Measurements from ENCODE around the gene TMEM272. TPM values are rescaled to one million over a fixed set of nuclear protein-coding genes. Genes with fewer than 3 reads are reported as not detected.
"Not testable (repeated sequence)": the region's sequence is repeated elsewhere in the genome, so short reads cannot be mapped to it uniquely, and the experiment has no call there.

The TMEM272 gene
- total RNA-seq, 2 experiments from 2014 or later = 0.23 to 0.29 TPM

- not testable (repeated sequence) for DNase-seq; H3K9me3 Mint-ChIP-seq (ENCODE audit: insufficient read depth); H3K27me3 Mint-ChIP-seq (ENCODE audit: low read depth); ATAC-seq; H3K36me3 Mint-ChIP-seq (ENCODE audit: low read depth)
- peak overlapping the region; percentile 82 for H3K27ac Mint-ChIP-seq
- peaks cover 82% of the 10 kb centered on the region for H3K4me1 Mint-ChIP-seq (ENCODE audit: low read depth)
- POLR2A ChIA-PET = interaction anchor here (1.0 to 1.1 kb wide), 2 partner anchors 19 to 372 kb away, joined by 3 to 5 read pairs; partner anchors contain the start of gene INTS6
- H3K4me3 Mint-ChIP-seq = peak overlapping the region; percentile 60
- CTCF ChIA-PET = interaction anchor here (0.9 to 9.4 kb wide), 4 partner anchors 11 to 302 kb away, joined by 6 to 175 read pairs (median 9); partner anchors contain the start of gene TMEM272
Observed at GRCh38 chr13:51824712-51825111, 20.3 kb downstream of the TMEM272 start.

DNA sequence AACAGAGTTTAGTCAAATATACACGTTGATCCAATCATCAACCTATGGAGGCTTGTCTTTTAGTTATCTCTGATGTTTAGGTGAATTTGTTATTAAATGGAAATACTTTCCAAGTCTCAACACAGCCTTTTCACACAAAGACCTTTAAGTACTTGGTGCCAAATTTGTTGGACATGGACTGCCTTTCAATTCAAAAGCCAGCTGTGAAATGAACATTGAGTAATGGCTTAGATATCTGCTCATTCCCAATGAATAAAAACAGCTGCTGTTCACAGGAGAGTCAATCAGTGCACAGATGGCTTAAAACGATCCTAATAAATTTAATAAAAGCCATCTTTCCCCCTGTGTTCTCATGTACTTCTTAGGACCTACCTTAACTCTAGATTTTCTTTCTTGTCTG, 21.1 kb downstream of the TMEM272 start:
- DNase-seq = no peak
- H3K4me3 Mint-ChIP-seq = peak overlapping the region; percentile 60
- ChIA-PET CTCF (interaction anchor here (6.7 to 9.4 kb wide), 2 partner anchors 8 to 10 kb away, joined by 71 to 175 read pairs; no protein-coding TSS in a partner anchor), POLR2A (no interaction called here)
- H3K27me3 Mint-ChIP-seq (ENCODE audit: low read depth) = no peaks in the 10 kb centered on the region
- no peak for ATAC-seq
- H3K9me3 Mint-ChIP-seq (ENCODE audit: insufficient read depth) = no peaks in the 10 kb centered on the region
- H3K4me1 Mint-ChIP-seq (ENCODE audit: low read depth) = peaks cover 90% of the 10 kb centered on the region
- peak overlapping the region; percentile 16 for H3K27ac Mint-ChIP-seq
- no peaks in the 10 kb centered on the region for H3K36me3 Mint-ChIP-seq (ENCODE audit: low read depth)

GRCh38 chr13:51823359-51823758, 21.6 kb downstream of the TMEM272 start:
- Mint-ChIP-seq H3K4me3 (no peak overlapping the region), H3K36me3 (ENCODE audit: low read depth) (no peaks in the 10 kb centered on the region), H3K27me3 (ENCODE audit: low read depth) (no peaks in the 10 kb centered on the region), H3K27ac (no peak overlapping the region), H3K9me3 (ENCODE audit: insufficient read depth) (no peaks in the 10 kb centered on the region), H3K4me1 (ENCODE audit: low read depth) (peaks cover 94% of the 10 kb centered on the region)
- DNase-seq = no peak
- ChIA-PET CTCF (interaction anchor here (0.7 to 9.4 kb wide), 3 partner anchors 9 to 371 kb away, joined by 3 to 175 read pairs (median 71); no protein-coding TSS in a partner anchor), POLR2A (interaction anchor here (1.0 kb wide), 1 partner anchor 18 kb away, joined by 3 read pairs; no protein-coding TSS in a partner anchor)
- no peak for ATAC-seq

GRCh38 chr13:51822106-51822815, 22.7 kb downstream of the TMEM272 start:
- H3K36me3 Mint-ChIP-seq (ENCODE audit: low read depth) = no peaks in the 10 kb centered on the region
- peaks cover 93% of the 10 kb centered on the region for H3K4me1 Mint-ChIP-seq (ENCODE audit: low read depth)
- H3K4me3 Mint-ChIP-seq = peak overlapping the region; percentile 48
- ATAC-seq (peak; percentile 23), DNase-seq (no peak)
- ChIA-PET CTCF (interaction anchor here (0.7 to 9.4 kb wide), 9 partner anchors 8 to 372 kb away, joined by 3 to 175 read pairs (median 3); no protein-coding TSS in a partner anchor), POLR2A (interaction anchor here (1.0 to 1.3 kb wide), 3 partner anchors 12 to 369 kb away, joined by 3 to 6 read pairs (median 3); partner anchors contain the start of gene INTS6)
- H3K27ac Mint-ChIP-seq = peak overlapping the region; percentile 78
- no peaks in the 10 kb centered on the region for H3K27me3 Mint-ChIP-seq (ENCODE audit: low read depth)
- H3K9me3 Mint-ChIP-seq (ENCODE audit: insufficient read depth) = no peaks in the 10 kb centered on the region

DNA sequence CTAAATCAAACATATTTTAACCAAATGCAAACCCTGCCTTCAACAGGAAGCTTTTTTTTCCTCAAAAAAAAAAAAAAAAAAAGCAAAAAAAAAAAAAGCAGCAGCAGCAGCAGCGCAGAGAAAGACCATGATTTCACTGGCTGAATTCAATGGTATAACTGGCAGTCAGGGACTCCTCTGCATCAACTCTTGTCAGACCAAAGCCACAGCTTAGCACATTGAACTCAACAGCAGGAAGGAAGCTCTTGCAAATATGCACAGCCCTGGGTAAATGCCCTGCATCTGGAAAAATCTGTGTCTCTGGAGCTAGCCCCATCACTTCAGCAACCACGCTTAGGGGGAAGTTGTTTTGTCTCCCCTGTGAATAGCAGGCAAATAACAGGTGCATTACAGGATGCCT, 23.4 kb downstream of the TMEM272 start:
- CTCF ChIA-PET = interaction anchor here (0.8 to 9.4 kb wide), 9 partner anchors 7 to 696 kb away, joined by 3 to 175 read pairs (median 3); no protein-coding TSS in a partner anchor
- DNase-seq = peak; percentile 48
- Mint-ChIP-seq H3K27me3 (ENCODE audit: low read depth) (no peaks in the 10 kb centered on the region), H3K4me3 (peak overlapping the region; percentile 48), H3K4me1 (ENCODE audit: low read depth) (peaks cover 86% of the 10 kb centered on the region), H3K9me3 (ENCODE audit: insufficient read depth) (no peaks in the 10 kb centered on the region), H3K36me3 (ENCODE audit: low read depth) (no peaks in the 10 kb centered on the region), H3K27ac (peak overlapping the region; percentile 78)
- ATAC-seq = peak; percentile 47
- POLR2A ChIA-PET = interaction anchor here (1.0 to 1.3 kb wide), 3 partner anchors 10 to 369 kb away, joined by 3 to 6 read pairs (median 6); partner anchors contain the start of gene INTS6

DNA sequence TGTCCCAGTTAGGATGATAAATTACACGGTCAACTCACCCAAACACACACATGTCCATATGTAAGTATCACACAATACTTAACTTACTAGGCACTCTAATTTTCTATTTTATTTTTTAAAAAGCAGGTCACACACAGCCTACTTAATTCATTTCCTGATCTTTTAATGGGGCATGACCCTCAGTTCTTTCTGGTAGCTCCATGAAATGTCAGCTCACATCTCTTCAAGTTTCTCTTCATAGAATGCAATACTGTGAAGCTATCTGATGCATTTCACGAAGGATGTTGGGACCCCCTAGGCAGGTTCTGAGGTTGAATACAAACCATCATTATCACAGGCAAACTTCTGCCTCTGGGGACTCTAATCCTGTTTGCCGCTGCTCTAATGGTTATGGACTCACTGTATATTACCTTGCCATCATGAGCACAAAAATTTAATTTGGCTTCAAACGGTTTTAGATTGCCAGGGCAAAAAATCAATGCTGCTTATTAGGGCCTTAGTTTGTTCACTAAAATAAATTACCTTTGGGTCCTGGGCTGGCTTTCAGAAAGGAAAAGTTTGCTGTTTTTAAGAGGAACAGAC, 24.9 kb downstream of the TMEM272 start:
- H3K4me3 Mint-ChIP-seq = no peak overlapping the region
- ChIA-PET CTCF (interaction anchor here (0.6 to 6.7 kb wide), 8 partner anchors 9 to 694 kb away, joined by 3 to 71 read pairs (median 6); partner anchors contain the start of gene TMEM272), POLR2A (interaction anchor here (1.1 kb wide), 1 partner anchor 366 kb away, joined by 4 read pairs; no protein-coding TSS in a partner anchor)
- no peaks in the 10 kb centered on the region for H3K9me3 Mint-ChIP-seq (ENCODE audit: insufficient read depth)
- peaks cover 79% of the 10 kb centered on the region for H3K4me1 Mint-ChIP-seq (ENCODE audit: low read depth)
- ATAC-seq (no peak), DNase-seq (no peak)
- H3K27ac Mint-ChIP-seq = peak overlapping the region; percentile 48
- no peaks in the 10 kb centered on the region for H3K27me3 Mint-ChIP-seq (ENCODE audit: low read depth)
- H3K36me3 Mint-ChIP-seq (ENCODE audit: low read depth) = no peaks in the 10 kb centered on the region

GRCh38 chr13:51819544-51819943, 25.4 kb downstream of the TMEM272 start:
- Mint-ChIP-seq H3K27ac (peak overlapping the region; percentile 37), H3K9me3 (ENCODE audit: insufficient read depth) (no peaks in the 10 kb centered on the region), H3K4me1 (ENCODE audit: low read depth) (peaks cover 80% of the 10 kb centered on the region), H3K36me3 (ENCODE audit: low read depth) (no peaks in the 10 kb centered on the region), H3K4me3 (no peak overlapping the region), H3K27me3 (ENCODE audit: low read depth) (no peaks in the 10 kb centered on the region)
- ATAC-seq (no peak), DNase-seq (no peak)
- ChIA-PET POLR2A (interaction anchor here (1.1 kb wide), 1 partner anchor 365 kb away, joined by 4 read pairs; no protein-coding TSS in a partner anchor), CTCF (interaction anchor here (1.2 to 6.7 kb wide), 5 partner anchors 10 to 306 kb away, joined by 3 to 71 read pairs (median 10); partner anchors contain the start of gene TMEM272)

- POLR2A ChIA-PET = no interaction called here
- peak overlapping the region; percentile 41 for H3K27ac Mint-ChIP-seq
- CTCF ChIA-PET = interaction anchor here (0.5 to 6.7 kb wide), 7 partner anchors 10 to 748 kb away, joined by 3 to 71 read pairs (median 5); partner anchors contain the start of gene TMEM272
- no peaks in the 10 kb centered on the region for H3K36me3 Mint-ChIP-seq (ENCODE audit: low read depth)
- DNase-seq = no peak
- H3K4me3 Mint-ChIP-seq = no peak overlapping the region
- H3K27me3 Mint-ChIP-seq (ENCODE audit: low read depth) = no peaks in the 10 kb centered on the region
- H3K9me3 Mint-ChIP-seq (ENCODE audit: insufficient read depth) = no peaks in the 10 kb centered on the region
- no peak for ATAC-seq
- H3K4me1 Mint-ChIP-seq (ENCODE audit: low read depth) = peaks cover 80% of the 10 kb centered on the region
Observed at GRCh38 chr13:51818781-51819511, 26.0 kb downstream of the TMEM272 start.

GRCh38 chr13:51818276-51818675, 26.7 kb downstream of the TMEM272 start:
- Mint-ChIP-seq H3K9me3 (ENCODE audit: insufficient read depth) (no peaks in the 10 kb centered on the region), H3K27me3 (ENCODE audit: low read depth) (no peaks in the 10 kb centered on the region), H3K27ac (no peak overlapping the region), H3K36me3 (ENCODE audit: low read depth) (no peaks in the 10 kb centered on the region), H3K4me3 (no peak overlapping the region), H3K4me1 (ENCODE audit: low read depth) (peaks cover 73% of the 10 kb centered on the region)
- no peak for DNase-seq
- no peak for ATAC-seq
- POLR2A ChIA-PET = interaction anchor here (1.2 kb wide), 1 partner anchor 14 kb away, joined by 5 read pairs; no protein-coding TSS in a partner anchor
- CTCF ChIA-PET = interaction anchor here (0.7 to 6.7 kb wide), 3 partner anchors 14 to 21 kb away, joined by 3 to 71 read pairs (median 12); no protein-coding TSS in a partner anchor

DNA sequence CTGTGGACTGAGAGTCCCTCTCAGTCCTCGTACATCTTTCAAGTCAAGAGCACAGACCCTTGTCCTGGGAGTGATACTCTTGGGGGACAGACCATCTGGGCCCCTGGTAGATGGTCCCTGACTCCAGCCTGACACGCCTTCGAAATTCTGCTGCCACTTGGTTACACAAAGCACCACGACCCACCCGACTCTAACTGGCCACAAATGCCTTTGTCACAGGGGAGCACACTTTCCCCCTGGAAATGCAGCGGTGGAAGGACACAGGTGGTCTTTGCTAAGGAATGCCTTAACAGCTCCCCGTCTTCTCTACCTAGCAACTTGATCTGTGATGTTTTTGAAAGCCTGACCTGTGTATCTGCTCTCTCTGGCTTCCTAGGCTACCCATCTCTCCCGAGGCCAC, 27.3 kb downstream of the TMEM272 start:
- ChIA-PET CTCF (interaction anchor here (0.7 to 6.7 kb wide), 2 partner anchors 14 to 22 kb away, joined by 3 to 71 read pairs; no protein-coding TSS in a partner anchor), POLR2A (interaction anchor here (1.2 kb wide), 1 partner anchor 15 kb away, joined by 5 read pairs; no protein-coding TSS in a partner anchor)
- no peaks in the 10 kb centered on the region for H3K36me3 Mint-ChIP-seq (ENCODE audit: low read depth)
- peaks cover 68% of the 10 kb centered on the region for H3K4me1 Mint-ChIP-seq (ENCODE audit: low read depth)
- no peak overlapping the region for H3K4me3 Mint-ChIP-seq
- H3K27me3 Mint-ChIP-seq (ENCODE audit: low read depth) = no peaks in the 10 kb centered on the region
- no peak overlapping the region for H3K27ac Mint-ChIP-seq
- DNase-seq (no peak), ATAC-seq (no peak)
- H3K9me3 Mint-ChIP-seq (ENCODE audit: insufficient read depth) = no peaks in the 10 kb centered on the region
